Liver (tissue), 9 donors: ENCODE results near the gene HDAC3. TPM values are rescaled to one million over a fixed set of nuclear protein-coding genes. Genes with fewer than 3 reads are reported as not detected.

Experiments used
- DNase-seq: peaks from one replicate; pipeline ENCODE4 v3.0.0-alpha.2; 2017; ENCODE audit warnings: low spot score
- H3K27ac ChIP-seq, 2 donors: one replicate each; pipeline ENCODE4 v1.7.0; 2013; ENCODE audit warnings: inconsistent platforms in 2 of 2, low read length in 2 of 2, control low read depth in 1 of 2, low read depth in 1 of 2, mild to moderate bottlenecking in 1 of 2
- H3K27me3 ChIP-seq, 4 donors: one replicate each; pipeline versions ENCODE4 v1.6.1 to v1.7.0; 2013; ENCODE audit warnings: low read length in 3 of 4, inconsistent platforms in 1 of 4, mild to moderate bottlenecking in 1 of 4, moderate library complexity in 1 of 4; ENCODE audit not compliant: control insufficient read depth in 4 of 4, insufficient read depth in 4 of 4
- H3K36me3 ChIP-seq, 4 donors: one replicate each; pipeline versions ENCODE4 v1.6.1 to v1.7.0; 2013; ENCODE audit warnings: low read length in 3 of 4, mild to moderate bottlenecking in 3 of 4, low read depth in 1 of 4, moderate library complexity in 1 of 4; ENCODE audit not compliant: control insufficient read depth in 4 of 4, insufficient read depth in 3 of 4
- H3K4me1 ChIP-seq, 4 donors: one replicate each; pipeline versions ENCODE4 v1.6.1 to v1.7.0; 2013; ENCODE audit warnings: low read length in 3 of 4, mild to moderate bottlenecking in 3 of 4, moderate library complexity in 1 of 4; ENCODE audit not compliant: control insufficient read depth in 4 of 4, insufficient read depth in 4 of 4
- H3K4me3 ChIP-seq, 3 donors: one replicate each; pipeline versions ENCODE4 v1.6.1 to v1.7.0; 2013; ENCODE audit warnings: low read length in 3 of 3, control low read depth in 1 of 3, low read depth in 1 of 3, mild to moderate bottlenecking in 1 of 3
- H3K9ac ChIP-seq, 2 donors: one replicate each; pipeline ENCODE4 v1.7.0; 2013; ENCODE audit warnings: low read length in 2 of 2, mild to moderate bottlenecking in 2 of 2, moderate library complexity in 2 of 2, control low read depth in 1 of 2, low read depth in 1 of 2
- H3K9me3 ChIP-seq, 4 donors: one replicate each; pipeline versions ENCODE4 v1.6.1 to v1.7.0; 2013; ENCODE audit warnings: low read length in 3 of 4; ENCODE audit not compliant: control insufficient read depth in 4 of 4
- ATF3 ChIP-seq: IDR thresholded peaks from 2 replicates; pipeline ENCODE4 v1.6.1; 2016; ENCODE audit warnings: antibody characterized with exemption
- CTCF ChIP-seq: fragments of 150-350 bp; IDR thresholded peaks from 2 replicates; pipeline ENCODE4 v1.5.1; 2017; ENCODE audit warnings: improper control_type of control experiment, low read depth, low read length; ENCODE audit not compliant: missing input control
- EGR1 ChIP-seq, 2 donors: IDR thresholded peaks; 2 replicates each; pipeline ENCODE4 v1.6.1; 2016 to 2018; ENCODE audit warnings: antibody characterized with exemption in 2 of 2, low read depth in 2 of 2
- FOXA1 ChIP-seq: IDR thresholded peaks from 2 replicates; pipeline ENCODE4 v1.6.1; 2016; ENCODE audit warnings: antibody characterized with exemption
- FOXA2 ChIP-seq: IDR thresholded peaks from 2 replicates; pipeline ENCODE4 v1.6.1; 2016; ENCODE audit warnings: antibody characterized with exemption
- GABPA ChIP-seq, 2 donors: IDR thresholded peaks in 1 of 2; conservative IDR thresholded peaks in 1 of 2; 2 replicates each; pipeline ENCODE4 v1.6.1; 2016; ENCODE audit warnings: antibody characterized with exemption in 2 of 2, mild to moderate bottlenecking in 1 of 2, moderate library complexity in 1 of 2
- HNF4G ChIP-seq: IDR thresholded peaks from 2 replicates; pipeline ENCODE4 v1.6.1; 2016; ENCODE audit warnings: antibody characterized with exemption
- JUND ChIP-seq, 2 donors: IDR thresholded peaks; 2 replicates each; pipeline ENCODE4 v1.6.1; 2016; ENCODE audit warnings: antibody characterized with exemption in 2 of 2
- MAX ChIP-seq: IDR thresholded peaks from 2 replicates; pipeline ENCODE4 v1.6.1; 2016; ENCODE audit warnings: antibody characterized with exemption
- NR2F2 ChIP-seq: IDR thresholded peaks from 2 replicates; pipeline ENCODE4 v1.6.1; 2016; ENCODE audit warnings: antibody characterized with exemption
- RAD21 ChIP-seq, 2 donors: IDR thresholded peaks; 2 replicates each; pipeline ENCODE4 v1.6.1; 2016; ENCODE audit warnings: antibody characterized with exemption in 2 of 2, mild to moderate bottlenecking in 2 of 2
- REST ChIP-seq: IDR thresholded peaks from 2 replicates; pipeline ENCODE4 v1.6.1; 2016; ENCODE audit warnings: antibody characterized with exemption, mild to moderate bottlenecking
- RXRA ChIP-seq, 2 donors: IDR thresholded peaks; 2 replicates each; pipeline ENCODE4 v1.6.1; 2017 to 2018; ENCODE audit warnings: antibody characterized with exemption in 2 of 2, mild to moderate bottlenecking in 1 of 2
- SP1 ChIP-seq: IDR thresholded peaks from 2 replicates; pipeline ENCODE4 v1.6.1; 2018; ENCODE audit warnings: antibody characterized with exemption, mild to moderate bottlenecking
- TAF1 ChIP-seq: conservative IDR thresholded peaks from 2 replicates; pipeline ENCODE4 v1.6.1; 2016; ENCODE audit warnings: antibody characterized with exemption, mild to moderate bottlenecking
- YY1 ChIP-seq: IDR thresholded peaks from 2 replicates; pipeline ENCODE4 v1.6.1; 2016; ENCODE audit warnings: antibody characterized with exemption, mild to moderate bottlenecking
- ZBTB33 ChIP-seq: IDR thresholded peaks from 2 replicates; pipeline ENCODE4 v1.6.1; 2016; ENCODE audit warnings: antibody characterized with exemption
- WGBS: extraction: QIAGEN DNeasy Blood & Tissue Kit; methylation state at CpG from one replicate; pipeline ENCODE4 v1.1.7; 2013; 5-methylcytosine and 5-hydroxymethylcytosine counted together
- polyA plus RNA-seq, 2 donors: library from polyadenylated mRNA; stranded (reverse) in 1 of 2; unstranded in 1 of 2; fragments of 200-250 nt in 1 of 2; fragments of >200 nt in 1 of 2; fragmentation: Nextera tagmentation in 1 of 2; extraction: Ambion mirVana in 1 of 2; gene quantifications; one replicate each; pipeline versions ENCODE4 v1.2.1 to v1.2.3, GENCODE V29; 2013 to 2015
- total RNA-seq, 2 donors: library from RNA; depleted of rRNA; stranded (reverse); fragments of >200 nt; gene quantifications; one replicate each; pipeline ENCODE4 v1.2.3, GENCODE V29; 2014
- donor health status: healthy.
- donor health status: healthy.
- donor health status: healthy.
- donor health status: healthy.
- donor health status: healthy.

Gene HDAC3
- total and polyA plus RNA-seq, 4 donors, result 20.1 to 45.3 (median 35.1) TPM

GRCh38 chr5:141663506-141663905 is 26.9 kb upstream of the HDAC3 start:
- Histone ChIP-seq H3K9ac (no peak overlapping the region), H3K27ac (no peak overlapping the region), H3K27me3 (no peaks in the 10 kb centered on the region), H3K36me3 (peaks cover 0 to 2% (median 0%) of the 10 kb centered on the region in 4 donors), H3K4me3 (no peak overlapping the region), H3K4me1 (peaks cover 0 to 10% (median 8%) of the 10 kb centered on the region in 4 donors), H3K9me3 (no peaks in the 10 kb centered on the region)
- 85% methylated on average over 8 of the region's 8 CpGs for WGBS
- TF ChIP-seq RXRA (IDR thresholded peaks at IDR 0.05), result no peak
- no peak for TF ChIP-seq NR2F2
- TF ChIP-seq YY1, result no peak
- TF ChIP-seq EGR1 (IDR thresholded peaks at IDR 0.05; ENCODE audit: low read depth in 2 of 2), result no peak
- no peak for TF ChIP-seq SP1
- TF ChIP-seq FOXA1, result no peak
- TF ChIP-seq CTCF, result no peak
- TF ChIP-seq RAD21 (IDR thresholded peaks at IDR 0.05), result no peak
- TF ChIP-seq GABPA (IDR thresholded peaks at IDR 0.05 in 1 of 2, conservative IDR thresholded peaks at IDR 0.05 in 1 of 2), result no peak
- TF ChIP-seq FOXA2, result no peak
- TF ChIP-seq ATF3, result no peak
- no peak for TF ChIP-seq JUND (IDR thresholded peaks at IDR 0.05)
- no peak for TF ChIP-seq ZBTB33
- TF ChIP-seq TAF1, result no peak
- TF ChIP-seq HNF4G, result no peak
- DNase-seq, result no peak

- 75% methylated on average over 17 of the region's 17 CpGs for WGBS
- TF ChIP-seq EGR1 (IDR thresholded peaks at IDR 0.05; ENCODE audit: low read depth in 2 of 2), result no peak
- TF ChIP-seq NR2F2, result no peak
- no peak for TF ChIP-seq RXRA (IDR thresholded peaks at IDR 0.05)
- no peak for TF ChIP-seq JUND (IDR thresholded peaks at IDR 0.05)
- TF ChIP-seq HNF4G, result no peak
- TF ChIP-seq CTCF, result no peak
- no peak for TF ChIP-seq MAX
- TF ChIP-seq ZBTB33, result no peak
- TF ChIP-seq FOXA2, result no peak
- TF ChIP-seq ATF3, result no peak
- no peak for TF ChIP-seq TAF1
- TF ChIP-seq REST, result no peak
- Histone ChIP-seq H3K36me3 (peaks cover 0 to 2% (median under 1%) of the 10 kb centered on the region in 4 donors), H3K9me3 (no peaks in the 10 kb centered on the region), H3K9ac (no peak overlapping the region), H3K27ac (no peak overlapping the region), H3K4me3 (no peak overlapping the region), H3K4me1 (peaks cover 0 to 5% (median 4%) of the 10 kb centered on the region in 4 donors), H3K27me3 (no peaks in the 10 kb centered on the region)
- no peak for DNase-seq
Observed at GRCh38 chr5:141662028-141662427, 25.4 kb upstream of the HDAC3 start.
